Activated CD4-positive, alpha-beta T cell treated with anti-CD3 and anti-CD28 coated beads, Interleukin-2, amount 10 ng/mL, durations not matched to agents 24 days and 14 days (primary cell): Measurements from ENCODE around the gene AFP. TPM values are rescaled to one million over a fixed set of nuclear protein-coding genes. Genes with fewer than 3 reads are reported as not detected.

ENCODE experiments used
- DNase-seq: peaks from one replicate; pipeline ENCODE4 v3.0.0; 2022
- H3K27ac Mint-ChIP-seq: one replicate; pipeline ENCODE4 v1.8.0; 2022; ENCODE audit warnings: mild to moderate bottlenecking, mixed read lengths
- H3K27me3 Mint-ChIP-seq: one replicate; pipeline ENCODE4 v1.8.0; 2022; ENCODE audit warnings: mixed read lengths
- H3K36me3 Mint-ChIP-seq: one replicate; pipeline ENCODE4 v1.8.0; 2022; ENCODE audit warnings: low read depth, mild to moderate bottlenecking, mixed read lengths
- H3K4me1 Mint-ChIP-seq: one replicate; pipeline ENCODE4 v1.8.0; 2021; ENCODE audit warnings: mixed read lengths
- H3K4me3 Mint-ChIP-seq: one replicate; pipeline ENCODE4 v1.8.0; 2022; ENCODE audit warnings: mild to moderate bottlenecking, moderate library complexity, mixed read lengths
- H3K9me3 Mint-ChIP-seq: one replicate; pipeline ENCODE4 v1.8.0; 2021; ENCODE audit warnings: mixed read lengths
- intact Hi-C: fragments of 100-400 bp; cut with micrococcal nuclease; formaldehyde crosslinking; loops from one replicate; pipeline ENCODE4 v1.15.1; 2023
- total RNA-seq: library from RNA; stranded (reverse); gene quantifications from 2 replicates; pipeline ENCODE4 v1.2.3, GENCODE V29; 2022

AFP gene
- total RNA-seq, 1 donor from 2014 or later, result not detected

- DNase-seq, result no peak
- no peaks in the 10 kb centered on the region for H3K4me1 Mint-ChIP-seq
- H3K27me3 Mint-ChIP-seq, result no peaks in the 10 kb centered on the region
- no peak overlapping the region for H3K4me3 Mint-ChIP-seq
- intact Hi-C loops, result no loop called here
- no peaks in the 10 kb centered on the region for H3K9me3 Mint-ChIP-seq
- H3K36me3 Mint-ChIP-seq, result no peaks in the 10 kb centered on the region
- no peak overlapping the region for H3K27ac Mint-ChIP-seq
These were observed 16.6 kb upstream of the AFP start for GRCh38 chr4:73419106-73420038.

GRCh38 chr4:73420615-73421014 lies 15.4 kb upstream of the AFP start:
- no peak overlapping the region for H3K27ac Mint-ChIP-seq
- H3K4me1 Mint-ChIP-seq, result no peaks in the 10 kb centered on the region
- H3K27me3 Mint-ChIP-seq, result no peaks in the 10 kb centered on the region
- no peak overlapping the region for H3K4me3 Mint-ChIP-seq
- DNase-seq, result no peak
- H3K9me3 Mint-ChIP-seq, result no peaks in the 10 kb centered on the region
- no peaks in the 10 kb centered on the region for H3K36me3 Mint-ChIP-seq
- intact Hi-C loops, result no loop called here

- Mint-ChIP-seq H3K4me3 (no peak overlapping the region), H3K36me3 (no peaks in the 10 kb centered on the region), H3K9me3 (no peaks in the 10 kb centered on the region), H3K27me3 (peaks cover 3% of the 10 kb centered on the region), H3K4me1 (no peaks in the 10 kb centered on the region), H3K27ac (no peak overlapping the region)
- intact Hi-C loops, result no loop called here
- no peak for DNase-seq
These were observed 14.1 kb upstream of the AFP start for GRCh38 chr4:73421708-73422457.

- Mint-ChIP-seq H3K4me3 (no peak overlapping the region), H3K4me1 (no peaks in the 10 kb centered on the region), H3K9me3 (no peaks in the 10 kb centered on the region), H3K27ac (no peak overlapping the region), H3K27me3 (peaks cover 3% of the 10 kb centered on the region), H3K36me3 (no peaks in the 10 kb centered on the region)
- intact Hi-C loops, result no loop called here
- DNase-seq, result no peak
These were observed 13.6 kb upstream of the AFP start for GRCh38 chr4:73422458-73422752.

GRCh38 chr4:73423184-73423583 lies 12.8 kb upstream of the AFP start:
- intact Hi-C loops, result no loop called here
- Mint-ChIP-seq H3K27me3 (peaks cover 3% of the 10 kb centered on the region), H3K36me3 (no peaks in the 10 kb centered on the region), H3K9me3 (no peaks in the 10 kb centered on the region), H3K27ac (no peak overlapping the region), H3K4me3 (no peak overlapping the region), H3K4me1 (no peaks in the 10 kb centered on the region)
- DNase-seq, result no peak

GRCh38 chr4:73426666-73427065 lies 9.4 kb upstream of the AFP start:
- DNase-seq, result no peak
- intact Hi-C loops, result no loop called here
- Mint-ChIP-seq H3K27me3 (peaks cover 5% of the 10 kb centered on the region), H3K27ac (no peak overlapping the region), H3K36me3 (no peaks in the 10 kb centered on the region), H3K9me3 (no peaks in the 10 kb centered on the region), H3K4me1 (no peaks in the 10 kb centered on the region), H3K4me3 (no peak overlapping the region)

- no peak overlapping the region for H3K4me3 Mint-ChIP-seq
- peaks cover 9% of the 10 kb centered on the region for H3K27me3 Mint-ChIP-seq
- no peaks in the 10 kb centered on the region for H3K4me1 Mint-ChIP-seq
- DNase-seq, result no peak
- no peaks in the 10 kb centered on the region for H3K9me3 Mint-ChIP-seq
- no peak overlapping the region for H3K27ac Mint-ChIP-seq
- no peaks in the 10 kb centered on the region for H3K36me3 Mint-ChIP-seq
- intact Hi-C loops, result no loop called here
These were observed 6.9 kb upstream of the AFP start for GRCh38 chr4:73429118-73429517.

- no peaks in the 10 kb centered on the region for H3K36me3 Mint-ChIP-seq
- H3K4me3 Mint-ChIP-seq, result no peak overlapping the region
- no peaks in the 10 kb centered on the region for H3K4me1 Mint-ChIP-seq
- intact Hi-C loops, result no loop called here
- no peak for DNase-seq
- H3K27ac Mint-ChIP-seq, result no peak overlapping the region
- peaks cover 9% of the 10 kb centered on the region for H3K27me3 Mint-ChIP-seq
- H3K9me3 Mint-ChIP-seq, result no peaks in the 10 kb centered on the region
These were observed 6.0 kb upstream of the AFP start for GRCh38 chr4:73429826-73430587.

GRCh38 chr4:73431813-73432168 lies 4.2 kb upstream of the AFP start:
- intact Hi-C loops, result no loop called here

GRCh38 chr4:73432169-73433000 lies 3.6 kb upstream of the AFP start:
- Mint-ChIP-seq H3K36me3 (no peaks in the 10 kb centered on the region), H3K4me3 (no peak overlapping the region), H3K27ac (no peak overlapping the region), H3K27me3 (peaks cover 12% of the 10 kb centered on the region), H3K9me3 (no peaks in the 10 kb centered on the region), H3K4me1 (no peaks in the 10 kb centered on the region)
- intact Hi-C loops, result no loop called here
- DNase-seq, result no peak

More at GRCh38 chr4:73431813-73432168, 4.2 kb upstream of the AFP start:
- H3K27ac Mint-ChIP-seq, result no peak overlapping the region
- H3K4me1 Mint-ChIP-seq, result no peaks in the 10 kb centered on the region
- H3K27me3 Mint-ChIP-seq, result peaks cover 8% of the 10 kb centered on the region
- no peaks in the 10 kb centered on the region for H3K9me3 Mint-ChIP-seq
- no peaks in the 10 kb centered on the region for H3K36me3 Mint-ChIP-seq
- DNase-seq, result no peak
- H3K4me3 Mint-ChIP-seq, result no peak overlapping the region

- no peaks in the 10 kb centered on the region for H3K4me1 Mint-ChIP-seq
- peaks cover 12% of the 10 kb centered on the region for H3K27me3 Mint-ChIP-seq
- H3K9me3 Mint-ChIP-seq, result no peaks in the 10 kb centered on the region
- no peak overlapping the region for H3K4me3 Mint-ChIP-seq
- no peaks in the 10 kb centered on the region for H3K36me3 Mint-ChIP-seq
- DNase-seq, result no peak
- no peak overlapping the region for H3K27ac Mint-ChIP-seq
- intact Hi-C loops, result no loop called here
These were observed 2.9 kb upstream of the AFP start for GRCh38 chr4:73433140-73433539.

GRCh38 chr4:73434311-73434710 lies 1.7 kb upstream of the AFP start:
- no peak overlapping the region for H3K4me3 Mint-ChIP-seq
- H3K36me3 Mint-ChIP-seq, result no peaks in the 10 kb centered on the region
- no peaks in the 10 kb centered on the region for H3K4me1 Mint-ChIP-seq
- intact Hi-C loops, result no loop called here
- no peak overlapping the region for H3K27ac Mint-ChIP-seq
- DNase-seq, result no peak
- H3K27me3 Mint-ChIP-seq, result peaks cover 11% of the 10 kb centered on the region
- no peaks in the 10 kb centered on the region for H3K9me3 Mint-ChIP-seq

- Mint-ChIP-seq H3K9me3 (no peaks in the 10 kb centered on the region), H3K36me3 (no peaks in the 10 kb centered on the region)
These were observed 895 bp downstream of the AFP start for GRCh38 chr4:73436674-73437557.

More at GRCh38 chr4:73436674-73437557, 895 bp downstream of the AFP start:
- Mint-ChIP-seq H3K4me1 (no peaks in the 10 kb centered on the region), H3K27ac (no peak overlapping the region), H3K4me3 (no peak overlapping the region), H3K27me3 (peaks cover 11% of the 10 kb centered on the region)
- no peak for DNase-seq
- intact Hi-C loops, result no loop called here
